Peyer's patch (tissue), 4 donors: ENCODE data around the gene COL6A1. TPM values are rescaled to one million over a fixed set of nuclear protein-coding genes. Genes with fewer than 3 reads are reported as not detected.

Experiments used
- DNase-seq, 3 donors: peaks; one replicate each; pipeline ENCODE4 v3.0.0-alpha.2; 2017 to 2019
- H3K27ac ChIP-seq, 4 donors: fragments of 200-600 bp; sonication (generic); one replicate each; pipeline ENCODE4 v1.5.1; 2016 to 2019
- H3K27me3 ChIP-seq, 2 donors: fragments of 200-600 bp; sonication (generic); one replicate each; pipeline ENCODE4 v1.5.1; 2019
- H3K36me3 ChIP-seq, 3 donors: fragments of 200-600 bp; sonication (generic); one replicate each; pipeline ENCODE4 v1.5.1; 2016 to 2019
- H3K4me1 ChIP-seq, 4 donors: fragments of 200-600 bp; sonication (generic); one replicate each; pipeline ENCODE4 v1.5.1; 2016 to 2019
- H3K4me3 ChIP-seq, 4 donors: fragments of 200-600 bp; sonication (generic); 1 replicate in 3 of 4; 2 replicates in 1 of 4; pipeline ENCODE4 v1.5.1; 2016 to 2019; ENCODE audit warnings: mild to moderate bottlenecking in 1 of 4
- H3K9me3 ChIP-seq, 4 donors: fragments of 200-600 bp; sonication (generic); one replicate each; pipeline ENCODE4 v1.5.1; 2016 to 2019; ENCODE audit warnings: mild to moderate bottlenecking in 1 of 4
- POLR2A ChIP-seq, 2 donors: fragments of 450-650 bp; IDR thresholded peaks; one replicate each; pipeline ENCODE4 v1.5.1; 2017; ENCODE audit warnings: antibody characterized with exemption in 2 of 2, mild to moderate bottlenecking in 2 of 2, moderate library complexity in 2 of 2
- total RNA-seq, 4 donors: library from RNA; depleted of rRNA; stranded (reverse); fragments of >200 nt; gene quantifications; one replicate each; pipeline ENCODE4 v1.1.0, GENCODE V29; 2016
- TF ChIP-seq, protein P1 (sequence below), 6 experiments: fragments of 450-650 bp in 4 of 6; fragments of 200-600 bp in 2 of 6; sonication (generic) in 1 of 6; IDR thresholded peaks; one replicate each; pipeline ENCODE4 v1.5.1; 2017 to 2019; ENCODE audit warnings: antibody characterized with exemption in 6 of 6, mild to moderate bottlenecking in 3 of 6, moderate library complexity in 1 of 6

COL6A1 gene
- total RNA-seq, 4 donors from 2014 or later = 37.7 to 458 (median 161) TPM

DNA sequence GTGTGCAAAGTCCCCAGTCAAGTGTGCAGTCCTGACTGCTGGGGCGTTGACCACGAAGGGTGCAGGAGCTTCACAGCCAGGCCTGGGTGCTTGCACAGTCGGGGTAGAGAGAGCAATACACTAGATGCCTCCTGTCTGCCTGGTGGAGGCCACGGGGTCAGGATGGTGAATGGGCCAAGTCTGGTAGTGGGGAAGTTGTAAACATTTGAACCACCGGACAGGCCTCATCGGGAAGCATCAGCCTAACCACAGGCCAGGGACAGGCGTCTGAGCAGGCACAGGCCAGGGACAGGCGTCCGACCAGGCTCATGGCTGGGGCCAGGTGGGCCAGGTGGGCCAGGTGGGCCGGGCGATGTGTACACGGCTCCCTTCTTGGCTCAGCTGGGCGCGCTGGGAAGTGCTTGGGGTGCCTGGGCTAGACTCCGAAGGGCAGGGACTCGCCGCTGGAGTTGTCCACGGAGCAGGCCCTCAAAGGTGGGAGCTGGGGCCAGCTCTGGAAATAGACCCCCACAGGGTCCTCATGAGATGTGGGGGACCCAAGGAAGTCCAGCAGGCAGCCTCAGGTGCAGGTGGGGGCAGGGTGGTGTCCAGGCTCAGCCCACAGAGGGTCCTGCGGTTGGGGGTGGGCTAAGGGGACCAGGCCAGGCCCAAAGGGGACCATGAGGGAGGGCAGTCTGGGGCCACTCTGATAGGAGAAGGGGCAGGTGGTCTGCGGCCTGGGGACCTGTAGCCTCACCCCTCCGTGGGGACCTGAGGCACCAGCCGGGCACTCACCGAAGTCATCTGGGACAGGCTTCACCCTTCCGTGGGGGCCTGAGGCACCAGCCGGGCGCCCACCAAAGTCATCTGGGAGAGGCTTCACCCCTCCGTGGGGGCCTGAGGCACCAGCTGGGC lies 15.0 kb downstream of the COL6A1 start:
- H3K36me3 ChIP-seq = peaks cover 0 to 13% (median 0%) of the 10 kb centered on the region in 3 donors
- no peak overlapping the region for H3K27ac ChIP-seq
- H3K4me1 ChIP-seq = no peaks in the 10 kb centered on the region
- no peaks in the 10 kb centered on the region for H3K9me3 ChIP-seq
- TF ChIP-seq, protein P1, sequence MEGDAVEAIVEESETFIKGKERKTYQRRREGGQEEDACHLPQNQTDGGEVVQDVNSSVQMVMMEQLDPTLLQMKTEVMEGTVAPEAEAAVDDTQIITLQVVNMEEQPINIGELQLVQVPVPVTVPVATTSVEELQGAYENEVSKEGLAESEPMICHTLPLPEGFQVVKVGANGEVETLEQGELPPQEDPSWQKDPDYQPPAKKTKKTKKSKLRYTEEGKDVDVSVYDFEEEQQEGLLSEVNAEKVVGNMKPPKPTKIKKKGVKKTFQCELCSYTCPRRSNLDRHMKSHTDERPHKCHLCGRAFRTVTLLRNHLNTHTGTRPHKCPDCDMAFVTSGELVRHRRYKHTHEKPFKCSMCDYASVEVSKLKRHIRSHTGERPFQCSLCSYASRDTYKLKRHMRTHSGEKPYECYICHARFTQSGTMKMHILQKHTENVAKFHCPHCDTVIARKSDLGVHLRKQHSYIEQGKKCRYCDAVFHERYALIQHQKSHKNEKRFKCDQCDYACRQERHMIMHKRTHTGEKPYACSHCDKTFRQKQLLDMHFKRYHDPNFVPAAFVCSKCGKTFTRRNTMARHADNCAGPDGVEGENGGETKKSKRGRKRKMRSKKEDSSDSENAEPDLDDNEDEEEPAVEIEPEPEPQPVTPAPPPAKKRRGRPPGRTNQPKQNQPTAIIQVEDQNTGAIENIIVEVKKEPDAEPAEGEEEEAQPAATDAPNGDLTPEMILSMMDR (IDR thresholded peaks at IDR 0.05) = no peak
- no peak for TF ChIP-seq POLR2A (IDR thresholded peaks at IDR 0.05)
- no peak overlapping the region for H3K4me3 ChIP-seq
- peak; percentile 8 to 41 (median 39) for DNase-seq
- H3K27me3 ChIP-seq = no peaks in the 10 kb centered on the region

DNA sequence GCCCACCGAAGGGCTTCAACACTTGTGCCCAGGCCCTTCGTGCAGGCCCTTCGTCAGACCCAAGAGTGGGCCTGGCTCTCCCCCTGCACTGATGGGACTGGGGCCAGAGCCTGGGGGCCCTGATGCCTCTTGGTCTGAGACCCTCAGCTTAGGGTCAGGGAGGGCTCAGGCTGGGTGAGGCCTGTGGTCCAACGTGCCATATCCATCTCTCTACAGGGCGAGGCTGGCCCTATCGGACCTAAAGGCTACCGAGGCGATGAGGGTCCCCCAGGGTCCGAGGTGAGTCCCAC lies 15.6 kb downstream of the COL6A1 start:
- TF ChIP-seq, protein P1 (IDR thresholded peaks at IDR 0.05) = no peak
- no peak for TF ChIP-seq POLR2A (IDR thresholded peaks at IDR 0.05)
- no peaks in the 10 kb centered on the region for H3K4me1 ChIP-seq
- no peaks in the 10 kb centered on the region for H3K27me3 ChIP-seq
- DNase-seq = peak in 1 of 3 donors; percentile 20
- H3K27ac ChIP-seq = no peak overlapping the region
- H3K36me3 ChIP-seq = peaks cover 0 to 17% (median 0%) of the 10 kb centered on the region in 3 donors
- no peaks in the 10 kb centered on the region for H3K9me3 ChIP-seq
- H3K4me3 ChIP-seq = no peak overlapping the region

DNA sequence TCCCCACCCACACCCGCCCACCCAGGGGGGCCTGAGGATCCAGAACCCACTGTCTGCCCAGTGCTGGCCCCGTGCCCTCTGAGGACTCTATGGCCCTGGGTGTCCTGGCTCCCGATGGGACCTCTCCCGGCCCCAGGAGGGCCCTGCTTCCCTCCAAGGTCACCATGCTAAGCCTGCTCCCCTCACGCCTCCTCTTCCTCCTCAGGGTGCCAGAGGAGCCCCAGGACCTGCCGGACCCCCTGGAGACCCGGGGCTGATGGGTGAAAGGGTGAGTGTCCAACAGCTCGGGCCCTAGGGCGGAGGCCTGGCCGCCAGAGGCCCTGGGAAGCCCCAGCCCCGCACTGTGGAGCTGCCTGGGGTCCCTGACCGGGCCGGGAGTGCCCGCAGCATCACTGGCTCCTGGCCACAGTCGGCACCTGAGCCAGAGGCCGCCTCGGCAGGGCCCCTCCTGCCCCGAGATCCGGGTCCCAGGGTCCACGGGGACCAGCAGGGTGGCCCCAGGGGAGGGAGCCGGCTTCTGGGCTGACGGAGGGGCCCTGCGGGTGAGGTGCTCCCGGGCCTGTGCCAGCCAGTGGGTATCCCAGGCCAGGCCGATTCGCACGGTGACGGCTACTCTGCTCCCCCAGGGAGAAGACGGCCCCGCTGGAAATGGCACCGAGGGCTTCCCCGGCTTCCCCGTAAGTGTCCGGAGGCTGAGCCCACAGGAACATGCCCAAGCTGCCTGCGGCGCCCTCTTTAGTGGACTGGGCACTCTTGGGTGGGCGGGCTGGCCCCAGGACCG lies 16.1 kb downstream of the COL6A1 start:
- Histone ChIP-seq H3K4me1 (no peaks in the 10 kb centered on the region), H3K9me3 (no peaks in the 10 kb centered on the region), H3K27ac (no peak overlapping the region), H3K27me3 (no peaks in the 10 kb centered on the region), H3K36me3 (peaks cover 0 to 16% (median 0%) of the 10 kb centered on the region in 3 donors), H3K4me3 (no peak overlapping the region)
- TF ChIP-seq, protein P1 (IDR thresholded peaks at IDR 0.05) = no peak
- TF ChIP-seq POLR2A (IDR thresholded peaks at IDR 0.05) = no peak
- DNase-seq = peak; percentile 9 to 38 (median 38)

DNA sequence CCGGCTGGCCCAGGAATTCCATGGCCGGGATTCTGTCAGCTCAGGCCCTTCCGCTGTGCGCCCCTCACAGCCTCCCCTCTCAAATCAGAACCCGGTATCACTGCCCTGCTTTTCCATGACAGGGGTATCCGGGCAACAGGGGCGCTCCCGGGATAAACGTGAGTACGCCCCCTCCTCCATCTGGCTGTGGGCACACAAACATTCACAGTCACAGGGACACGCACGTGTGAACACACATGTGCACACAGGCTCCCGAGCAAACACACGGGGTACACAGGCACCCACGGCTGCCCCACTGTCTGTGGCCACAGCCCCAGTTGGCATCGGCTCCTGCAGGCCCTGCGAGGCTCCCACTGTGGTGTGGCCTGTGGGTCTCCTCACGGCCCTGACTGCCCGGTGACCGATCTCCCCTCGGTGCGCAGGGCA lies 16.7 kb downstream of the COL6A1 start:
- H3K27me3 ChIP-seq = no peaks in the 10 kb centered on the region
- no peaks in the 10 kb centered on the region for H3K4me1 ChIP-seq
- no peak overlapping the region for H3K27ac ChIP-seq
- H3K9me3 ChIP-seq = no peaks in the 10 kb centered on the region
- H3K36me3 ChIP-seq = peaks cover 0 to 15% (median 0%) of the 10 kb centered on the region in 3 donors
- peak in 2 of 3 donors; percentile 11 to 27 for DNase-seq
- no peak overlapping the region for H3K4me3 ChIP-seq
- TF ChIP-seq POLR2A (IDR thresholded peaks at IDR 0.05) = no peak
- TF ChIP-seq, protein P1 (IDR thresholded peaks at IDR 0.05) = no peak

DNA sequence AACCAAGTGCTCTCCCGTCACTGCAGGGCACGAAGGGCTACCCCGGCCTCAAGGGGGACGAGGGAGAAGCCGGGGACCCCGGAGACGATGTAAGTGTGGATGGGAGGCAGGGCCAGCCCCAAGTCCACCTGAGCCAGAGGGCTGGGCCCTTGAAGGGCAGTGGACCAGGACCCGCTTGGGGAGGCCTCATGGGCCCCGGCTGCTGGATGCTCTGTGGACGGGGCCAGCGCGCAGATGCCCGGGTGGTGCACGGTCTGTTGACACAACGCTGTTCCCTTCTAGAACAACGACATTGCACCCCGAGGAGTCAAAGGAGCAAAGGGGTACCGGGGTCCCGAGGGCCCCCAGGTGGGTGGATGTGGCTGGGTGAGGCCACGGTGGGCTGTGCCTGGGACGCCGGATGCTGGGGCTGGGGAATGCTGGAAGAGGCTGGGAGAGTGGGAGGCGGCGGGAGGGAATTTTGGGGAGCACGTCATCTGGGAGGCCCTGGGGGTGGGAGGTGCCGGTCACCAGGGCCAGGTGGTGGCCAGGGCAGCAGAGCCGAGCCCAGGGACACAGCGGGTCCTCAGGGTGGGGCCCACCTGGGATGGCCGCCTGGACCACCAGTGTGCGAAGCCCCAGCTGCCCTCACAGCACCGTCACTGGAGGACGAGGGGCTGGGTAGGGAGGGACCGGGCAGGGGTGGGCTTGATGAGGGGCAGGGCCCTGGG lies 17.5 kb downstream of the COL6A1 start:
- Histone ChIP-seq H3K4me1 (no peaks in the 10 kb centered on the region), H3K36me3 (peaks cover 0 to 20% (median 0%) of the 10 kb centered on the region in 3 donors), H3K27ac (peak overlapping the region in 1 of 4 donors; percentile 12), H3K4me3 (no peak overlapping the region), H3K27me3 (no peaks in the 10 kb centered on the region), H3K9me3 (no peaks in the 10 kb centered on the region)
- DNase-seq = peak; percentile 9 to 40 (median 32)
- no peak for TF ChIP-seq POLR2A (IDR thresholded peaks at IDR 0.05)
- TF ChIP-seq, protein P1 (IDR thresholded peaks at IDR 0.05) = no peak
